HCT116 (cell line): ENCODE measurements around the gene ERMARD. TPM values are rescaled to one million over a fixed set of nuclear protein-coding genes. Genes with fewer than 3 reads are reported as not detected.
"Not testable (repeated sequence)": the region's sequence is repeated elsewhere in the genome, so short reads cannot be mapped to it uniquely, and the experiment has no call there.

Experiments used
- ATAC-seq: fragments of 200-7000 bp; cut with Tn5 transposase; 2 replicates; pipeline ENCODE4 v1.9.1; 2020; ENCODE audit warnings: mild to moderate bottlenecking, moderate library complexity
- BruUV-seq: library from RNA; stranded (reverse); fragments of 400-500 nt; replicated peaks from 2 replicates; lab custom pipeline; 2021; lab: Mats Ljungman, UMichigan
- CTCF ChIA-PET: fragments of 300-600 bp; sonication (Branson Sonifier 250); formaldehyde crosslinking; loops from one replicate; lab custom pipeline; 2021; ENCODE audit warnings: antibody characterized with exemption; lab: Charles Lee
- POLR2A ChIA-PET: fragments of 300-600, 350-600 bp; sonication (Branson Sonifier 250); formaldehyde crosslinking; loops from one replicate; lab custom pipeline; 2021; ENCODE audit warnings: antibody characterized with exemption; lab: Charles Lee
- RAD21 ChIA-PET, 2 experiments: fragments of 300-600 bp; sonication (Branson Sonifier 250); formaldehyde crosslinking; loops; one replicate each; lab custom pipeline; 2023; ENCODE audit warnings: low total read pairs in 2 of 2; ENCODE audit not compliant: uncharacterized antibody in 2 of 2, unreplicated experiment in 2 of 2, low non-redundant PET in 1 of 2; lab: Charles Lee
- DNase-seq: peaks from one replicate; pipeline ENCODE4 v3.0.0-alpha.2; 2010; ENCODE audit warnings: low read depth, low spot score
- H2AFZ ChIP-seq: fragments of 200-600 bp; shearing (Covaris generic), sonication (generic); 2 replicates; pipeline ENCODE4 v1.6.1; 2017; ENCODE audit warnings: low read depth, mixed run types, mixed read lengths, antibody characterized with exemption, low read length; ENCODE audit not compliant: poor library complexity, severe bottlenecking
- H3K27ac ChIP-seq: 2 replicates; pipeline ENCODE4 v1.5.1; 2012; ENCODE audit warnings: low read depth, low read length
- H3K27me3 ChIP-seq: fragments of 200-600 bp; sonication (generic); 2 replicates; pipeline ENCODE4 v1.6.1; 2016; ENCODE audit warnings: mixed run types, low read length, mixed read lengths; ENCODE audit not compliant: insufficient read depth
- H3K36me3 ChIP-seq, 2 experiments: fragments of 200-500 bp in 1 of 2; fragments of 200-600 bp in 1 of 2; sonication (Bioruptor generic) in 1 of 2; sonication (generic) in 1 of 2; 2 replicates each; pipeline versions ENCODE4 v1.5.1 to v1.6.1; 2014 to 2016; ENCODE audit warnings: low read length in 2 of 2, inconsistent platforms in 1 of 2, mixed read lengths in 1 of 2, mixed run types in 1 of 2; ENCODE audit not compliant: insufficient read depth in 2 of 2, control insufficient read depth in 1 of 2
- H3K4me1 ChIP-seq, 2 experiments: fragments of 200-600 bp in 1 of 2; sonication (generic) in 1 of 2; 2 replicates each; pipeline versions ENCODE4 v1.5.1 to v1.6.1; 2012 to 2017; ENCODE audit warnings: low read length in 2 of 2, inconsistent platforms in 1 of 2, mild to moderate bottlenecking in 1 of 2, mixed read lengths in 1 of 2, mixed run types in 1 of 2, moderate library complexity in 1 of 2; ENCODE audit not compliant: insufficient read depth in 2 of 2, control insufficient read depth in 1 of 2
- H3K4me2 ChIP-seq: fragments of 200-600 bp; sonication (generic); 2 replicates; pipeline ENCODE4 v1.6.1; 2017; ENCODE audit warnings: mixed run types, low read length, mixed read lengths
- H3K4me3 ChIP-seq, 2 experiments: fragments of 200-600 bp in 1 of 2; sonication (generic) in 1 of 2; replicated peaks in 1 of 2; 2 replicates each; pipeline ENCODE4 v1.5.1; 2011 to 2016; ENCODE audit warnings: low read length in 2 of 2, control low read depth in 1 of 2, low read depth in 1 of 2, mild to moderate bottlenecking in 1 of 2, mixed read lengths in 1 of 2, mixed run types in 1 of 2
- H3K79me2 ChIP-seq: fragments of 200-600 bp; sonication (generic); 2 replicates; pipeline ENCODE4 v1.6.1; 2017; ENCODE audit warnings: mild to moderate bottlenecking, mixed run types, low read length, moderate library complexity, mixed read lengths; ENCODE audit not compliant: insufficient read depth
- H3K9ac ChIP-seq: fragments of 200-600 bp; sonication (generic); 2 replicates; pipeline ENCODE4 v1.6.1; 2016; ENCODE audit warnings: low read length, mixed read lengths
- H3K9me2 ChIP-seq: fragments of 200-600 bp; sonication (generic), shearing (Covaris generic); 2 replicates; pipeline ENCODE4 v1.6.1; 2017; ENCODE audit warnings: mixed run types, mild to moderate bottlenecking, moderate library complexity; ENCODE audit not compliant: insufficient read depth
- H3K9me3 ChIP-seq, 2 experiments: fragments of 200-500 bp in 1 of 2; fragments of 200-600 bp in 1 of 2; sonication (Bioruptor generic) in 1 of 2; sonication (generic) in 1 of 2; 2 replicates each; pipeline ENCODE4 v1.6.1; 2014 to 2017; ENCODE audit warnings: low read length in 2 of 2, mixed read lengths in 2 of 2, inconsistent platforms in 1 of 2, low read depth in 1 of 2, mild to moderate bottlenecking in 1 of 2, mixed run types in 1 of 2, moderate library complexity in 1 of 2; ENCODE audit not compliant: control insufficient read depth in 1 of 2, insufficient read depth in 1 of 2
- H4K20me1 ChIP-seq: fragments of 200-600 bp; sonication (generic), shearing (Covaris generic); 2 replicates; pipeline ENCODE4 v1.6.1; 2017; ENCODE audit warnings: mixed run types, mild to moderate bottlenecking, moderate library complexity; ENCODE audit not compliant: insufficient read depth
- ATF3 ChIP-seq: IDR thresholded peaks from 2 replicates; pipeline ENCODE4 v1.6.1; 2012
- CBX3 ChIP-seq: IDR thresholded peaks from 2 replicates; pipeline ENCODE4 v1.6.1; 2012; ENCODE audit warnings: low read depth
- CEBPB ChIP-seq: IDR thresholded peaks from 2 replicates; pipeline ENCODE4 v1.6.1; 2012; ENCODE audit warnings: low read depth
- CTCF ChIP-seq, 3 experiments: fragments of 200-600 bp in 1 of 3; sonication (generic) in 1 of 3; IDR thresholded peaks in 2 of 3; conservative IDR thresholded peaks in 1 of 3; 2 replicates each; pipeline ENCODE4 v1.5.1; 2012 to 2017; ENCODE audit warnings: low read depth in 2 of 3, low read length in 2 of 3, antibody characterized with exemption in 1 of 3, borderline replicate concordance in 1 of 3, control low read depth in 1 of 3, mild to moderate bottlenecking in 1 of 3, mixed read lengths in 1 of 3, mixed run types in 1 of 3, moderate library complexity in 1 of 3; ENCODE audit not compliant: insufficient read depth in 1 of 3
- EGR1 ChIP-seq: IDR thresholded peaks from 2 replicates; pipeline ENCODE4 v1.6.1; 2012; ENCODE audit warnings: low read depth
- ELF1 ChIP-seq: IDR thresholded peaks from 2 replicates; pipeline ENCODE4 v1.6.1; 2012; ENCODE audit warnings: low read depth, borderline replicate concordance
- EZH2 ChIP-seq: fragments of 200-600 bp; sonication (generic); IDR thresholded peaks from 2 replicates; pipeline ENCODE4 v1.6.1; 2017; ENCODE audit warnings: antibody characterized with exemption, mixed run types
- EZH2phosphoT487 ChIP-seq: fragments of 200-600 bp; IDR thresholded peaks from 2 replicates; pipeline ENCODE4 v1.6.1; 2018; ENCODE audit warnings: antibody characterized with exemption, borderline replicate concordance
- FOSL1 ChIP-seq: IDR thresholded peaks from 2 replicates; pipeline ENCODE4 v1.6.1; 2012; ENCODE audit warnings: low read depth
- MAX ChIP-seq: IDR thresholded peaks from 2 replicates; pipeline ENCODE4 v1.6.1; 2012
- POLR2AphosphoS5 ChIP-seq: IDR thresholded peaks from 2 replicates; pipeline ENCODE4 v1.6.1; 2011; ENCODE audit warnings: mild to moderate bottlenecking, low read depth, low read length, moderate library complexity
- RAD21 ChIP-seq: IDR thresholded peaks from 2 replicates; pipeline ENCODE4 v1.6.1; 2012; ENCODE audit warnings: low read depth, mild to moderate bottlenecking
- SIN3A ChIP-seq: IDR thresholded peaks from 2 replicates; pipeline ENCODE4 v1.6.1; 2012; ENCODE audit warnings: low read depth
- SP1 ChIP-seq: IDR thresholded peaks from 2 replicates; pipeline ENCODE4 v1.6.1; 2012; ENCODE audit warnings: low read depth
- SRF ChIP-seq: IDR thresholded peaks from 2 replicates; pipeline ENCODE4 v1.6.1; 2012; ENCODE audit warnings: low read depth
- TCF7L2 ChIP-seq: IDR thresholded peaks from 2 replicates; pipeline ENCODE4 v1.7.0; 2011; ENCODE audit warnings: borderline replicate concordance, inconsistent platforms; ENCODE audit not compliant: insufficient read depth, insufficient read length; ENCODE audit errors: extremely low read depth
- YY1 ChIP-seq: IDR thresholded peaks from 2 replicates; pipeline ENCODE4 v1.6.1; 2011; ENCODE audit warnings: low read length, low read depth, moderate library complexity, mild to moderate bottlenecking; ENCODE audit not compliant: insufficient replicate concordance; ENCODE audit errors: extremely low read depth
- ZBTB33 ChIP-seq: IDR thresholded peaks from 2 replicates; pipeline ENCODE4 v1.6.1; 2011; ENCODE audit warnings: mild to moderate bottlenecking, low read length, moderate library complexity; ENCODE audit not compliant: insufficient replicate concordance; ENCODE audit errors: extremely low read depth
- ZFX ChIP-seq: fragments of 450-650 bp; IDR thresholded peaks from 2 replicates; pipeline ENCODE4 v1.6.1; 2017
- intact Hi-C: fragments of 100-400 bp; cut with micrococcal nuclease; formaldehyde crosslinking; loops from 2 replicates; pipeline ENCODE4 v1.10.0; 2022
- total RNA-seq: library from RNA; stranded (reverse); gene quantifications from one replicate; pipeline ENCODE4 v1.2.1, GENCODE V29; 2021; ENCODE audit not compliant: unreplicated experiment

Gene ERMARD
- total RNA-seq, 1 experiment from 2014 or later = 24.7 TPM

- H3K79me2 ChIP-seq = no peaks in the 10 kb centered on the region
- ATAC-seq (no peak), DNase-seq (no peak)
- ChIA-PET CTCF (no interaction called here), POLR2A (no interaction called here), RAD21 (interaction anchor here in 1 of 2 experiments (0.7 kb wide), 1 partner anchor 441 kb away, joined by 4 read pairs; no protein-coding TSS in a partner anchor)
- H3K27me3 ChIP-seq = no peaks in the 10 kb centered on the region
- no TSS peak for BruUV-seq
- no peaks in the 10 kb centered on the region for H4K20me1 ChIP-seq
- no peak overlapping the region for H3K4me2 ChIP-seq
- no peak overlapping the region for H3K27ac ChIP-seq
- H2AFZ ChIP-seq = no peak overlapping the region
- no peak overlapping the region for H3K4me3 ChIP-seq
- peaks cover 15 to 28% of the 10 kb centered on the region in 2 experiments; a peak in 3 of 4 replicates for H3K36me3 ChIP-seq
- intact Hi-C loops = no loop called here
- no peaks in the 10 kb centered on the region for H3K9me3 ChIP-seq
- TF ChIP-seq EZH2phosphoT487 (no peak), FOSL1 (no peak), ELF1 (no peak), SRF (no peak), SP1 (no peak), CTCF (IDR thresholded peaks at IDR 0.05 in 2 of 3, conservative IDR thresholded peaks at IDR 0.05 in 1 of 3; ENCODE audit: borderline replicate concordance in 1 of 3, insufficient read depth in 1 of 3, low read depth in 2 of 3, low read length in 2 of 3) (no peak), CBX3 (no peak), ZFX (no peak), ZBTB33 (no peak), EGR1 (no peak), ATF3 (no peak), MAX (no peak), CEBPB (no peak), TCF7L2 (no peak), POLR2AphosphoS5 (no peak), YY1 (no peak), SIN3A (no peak), EZH2 (no peak), RAD21 (no peak)
- H3K4me1 ChIP-seq = no peaks in the 10 kb centered on the region
- H3K9me2 ChIP-seq = no peaks in the 10 kb centered on the region
- H3K9ac ChIP-seq = no peak overlapping the region
Measured at GRCh38 chr6:169763881-169764280, 12.5 kb downstream of the ERMARD start.

- POLR2A ChIA-PET, RAD21 ChIA-PET, ATAC-seq, BruUV-seq, H3K9me2 ChIP-seq, H3K9me3 ChIP-seq, DNase-seq, H3K4me2 ChIP-seq, H3K9ac ChIP-seq, H3K4me1 ChIP-seq, H2AFZ ChIP-seq, H3K4me3 ChIP-seq, intact Hi-C loops, H3K27me3 ChIP-seq, CTCF ChIA-PET, H3K27ac ChIP-seq, H3K79me2 ChIP-seq, H4K20me1 ChIP-seq: not testable (repeated sequence)
- peaks cover 11 to 26% of the 10 kb centered on the region in 2 experiments; a peak in 3 of 4 replicates for H3K36me3 ChIP-seq
Measured at GRCh38 chr6:169765789-169766188, 14.4 kb downstream of the ERMARD start.
